Activated T-cell treated with anti-CD3 and anti-CD28 coated beads, Interleukin-2, amount 50 U/mL, for 48 hours (primary cell): ENCODE data around the gene C6orf89.

ENCODE experiments used
- DNase-seq, 2 experiments: peaks; one replicate each; pipeline ENCODE4 v3.0.0-alpha.2; 2020

C6orf89 gene

GRCh38 chr6:36885461-36886401 lies at the start of gene C6orf89:
C6orf89 (plus strand) TSS chr6:36885952; CDS start chr6:36899445, 13,493 bp downstream.
- DNase-seq = peak; percentile 96 to 97

DNA sequence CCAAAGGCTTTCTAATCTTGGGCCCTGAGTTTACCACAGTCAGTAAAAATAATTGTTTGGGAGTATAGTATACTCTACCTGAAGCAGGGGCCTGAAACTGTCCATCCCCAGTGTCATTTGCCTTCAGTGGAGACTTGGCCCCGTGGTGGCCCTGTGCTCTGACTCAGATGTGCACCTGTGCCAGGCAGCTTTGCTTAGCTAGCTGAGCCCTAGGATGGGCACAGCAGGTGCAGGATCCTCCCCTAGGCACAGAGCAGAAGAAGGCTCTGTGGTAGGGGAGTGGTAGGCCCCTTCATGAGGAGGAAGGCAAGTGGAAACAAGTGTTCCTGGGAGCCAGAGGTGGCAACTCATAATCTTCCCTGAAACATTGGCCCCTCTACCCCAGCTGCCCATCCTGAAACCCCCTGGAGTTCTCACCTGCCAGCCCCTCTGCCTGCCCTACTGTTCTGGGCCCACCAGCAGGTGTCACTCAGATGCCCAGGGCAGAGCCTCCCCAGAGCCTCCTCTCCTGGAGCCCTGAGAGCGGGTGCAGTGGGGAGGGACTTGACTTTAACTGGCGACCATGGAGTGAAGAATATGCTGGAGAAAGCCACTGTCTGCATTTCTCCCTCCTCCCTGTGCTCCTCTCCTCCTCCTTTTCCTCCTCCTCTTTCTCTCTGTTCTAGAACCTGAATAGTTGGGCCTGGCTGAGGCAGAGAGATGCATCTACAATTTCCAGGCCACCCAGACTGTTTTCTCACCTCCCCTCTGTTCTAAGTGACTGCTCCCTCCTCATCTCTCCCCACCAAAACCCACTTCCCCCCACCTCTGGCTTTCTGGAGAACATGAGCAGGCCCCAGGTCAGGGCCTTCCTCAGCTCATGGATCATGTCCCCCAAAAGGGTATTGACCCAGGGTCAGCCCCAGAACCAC lies 49.4 kb upstream of the C6orf89 start:
- DNase-seq = no peak

DNA sequence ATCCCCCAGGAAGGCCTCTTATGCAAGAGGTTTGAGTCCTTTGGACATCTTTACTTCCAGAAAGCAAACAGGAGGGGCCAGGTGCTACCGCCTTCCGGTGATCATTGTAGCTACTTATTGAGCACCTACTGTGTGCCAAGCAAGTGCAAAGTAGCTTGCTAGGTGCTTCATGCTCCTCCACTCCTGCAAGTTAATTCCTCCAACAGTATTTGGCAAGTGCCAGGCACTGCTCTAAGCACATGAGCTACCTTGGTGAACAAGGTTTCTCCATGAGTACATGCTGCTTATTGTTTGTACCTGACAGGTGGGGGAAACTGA lies 48.8 kb upstream of the C6orf89 start:
- DNase-seq = no peak

GRCh38 chr6:36837686-36838085 lies 48.1 kb upstream of the C6orf89 start:
- no peak for DNase-seq

GRCh38 chr6:36838896-36839748 lies 46.6 kb upstream of the C6orf89 start, which contains the start of gene CPNE5:
CPNE5 (minus strand) TSS chr6:36839444; CDS start chr6:36839377, 67 bp downstream.
- DNase-seq = no peak

DNA sequence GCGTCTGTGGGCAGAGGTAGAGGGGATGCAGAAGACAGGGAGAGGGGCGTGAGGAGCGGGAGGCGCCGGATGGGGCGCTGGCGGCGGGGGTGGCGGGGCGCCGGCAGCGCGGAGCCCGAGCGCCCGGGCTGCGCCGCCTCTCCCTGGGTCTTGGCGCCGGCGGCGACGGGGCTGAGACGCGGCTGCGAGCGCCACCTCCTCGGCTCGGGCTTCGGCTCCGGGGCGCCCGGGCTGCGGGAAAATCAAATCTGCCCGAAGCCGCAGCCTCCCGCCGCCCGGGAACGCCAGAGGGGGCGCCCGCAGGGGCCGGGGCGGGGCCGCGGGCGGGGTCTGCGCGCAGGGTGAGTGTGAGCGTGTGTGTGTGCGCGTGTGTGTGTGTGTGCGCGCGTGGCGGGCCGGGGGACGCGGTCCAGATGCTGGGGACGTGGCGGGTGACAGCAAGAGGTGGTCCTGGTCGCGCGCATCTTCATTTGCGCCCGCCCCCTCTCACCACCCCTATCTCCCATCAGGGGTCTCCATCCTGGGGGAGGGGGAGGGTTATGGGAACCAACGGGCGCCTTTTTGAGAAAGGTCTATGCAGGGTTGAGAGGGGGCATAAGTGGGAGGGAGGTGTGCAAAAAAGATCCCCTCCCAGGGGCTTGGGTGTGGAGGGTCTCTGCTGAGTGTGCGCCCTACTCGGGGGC lies 45.9 kb upstream of the C6orf89 start:
- DNase-seq = peak; percentile 58 to 65

DNA sequence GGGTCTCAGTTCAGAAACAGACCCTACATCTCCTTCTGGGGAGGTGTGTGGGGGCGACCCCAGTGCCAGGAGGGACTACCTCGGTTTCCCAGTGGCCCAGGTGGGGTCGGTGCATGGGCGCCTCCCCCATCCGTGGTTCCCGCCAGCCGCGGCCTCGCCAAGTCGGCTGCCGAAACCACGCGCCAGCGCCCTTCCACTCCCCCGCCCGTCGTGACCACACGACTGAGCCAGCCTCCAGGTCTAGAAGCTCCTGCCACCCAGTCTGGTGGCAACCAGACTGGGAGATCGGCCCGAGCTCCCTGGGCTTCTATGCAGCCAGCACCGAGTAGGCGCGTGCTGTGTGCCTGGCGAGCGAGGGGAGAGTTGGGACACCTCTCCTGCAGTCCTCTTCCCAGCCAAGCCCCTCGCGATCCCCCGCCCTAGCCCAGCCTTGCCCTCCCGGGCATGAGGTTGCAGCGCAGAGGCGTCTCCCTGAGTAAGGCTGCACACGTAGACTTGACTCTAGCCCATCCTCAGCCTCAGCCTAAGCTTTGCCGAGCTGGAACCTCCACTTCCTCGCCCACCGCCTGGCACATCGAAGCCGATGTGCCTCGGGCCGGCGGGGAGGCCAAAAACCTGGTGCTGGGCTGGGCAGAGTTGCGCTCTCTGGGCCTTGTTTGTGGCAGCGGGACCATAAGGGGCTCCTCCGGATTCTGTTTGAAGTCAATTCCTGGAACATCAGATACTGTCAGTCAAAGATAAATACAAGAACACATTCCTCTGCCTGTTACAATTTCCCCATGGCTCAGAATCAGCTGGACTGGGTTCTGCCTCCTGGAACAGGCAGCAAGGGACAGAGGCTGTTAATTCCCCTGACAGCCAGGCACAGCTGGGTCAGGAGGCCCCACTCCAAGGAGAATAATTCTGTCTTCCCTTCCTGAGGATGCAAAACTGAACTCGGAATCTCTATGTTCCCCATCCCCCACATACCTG lies 45.0 kb upstream of the C6orf89 start:
- peak; percentile 42 to 58 for DNase-seq

GRCh38 chr6:36841756-36842155 lies 44.0 kb upstream of the C6orf89 start:
- DNase-seq = no peak

GRCh38 chr6:36843170-36843569 lies 42.6 kb upstream of the C6orf89 start:
- no peak for DNase-seq

- DNase-seq = no peak
Measured at GRCh38 chr6:36844232-36845170, 41.3 kb upstream of the C6orf89 start.

GRCh38 chr6:36845233-36845632 lies 40.5 kb upstream of the C6orf89 start:
- no peak for DNase-seq

- no peak for DNase-seq
Measured at GRCh38 chr6:36847152-36847551, 38.6 kb upstream of the C6orf89 start.

DNA sequence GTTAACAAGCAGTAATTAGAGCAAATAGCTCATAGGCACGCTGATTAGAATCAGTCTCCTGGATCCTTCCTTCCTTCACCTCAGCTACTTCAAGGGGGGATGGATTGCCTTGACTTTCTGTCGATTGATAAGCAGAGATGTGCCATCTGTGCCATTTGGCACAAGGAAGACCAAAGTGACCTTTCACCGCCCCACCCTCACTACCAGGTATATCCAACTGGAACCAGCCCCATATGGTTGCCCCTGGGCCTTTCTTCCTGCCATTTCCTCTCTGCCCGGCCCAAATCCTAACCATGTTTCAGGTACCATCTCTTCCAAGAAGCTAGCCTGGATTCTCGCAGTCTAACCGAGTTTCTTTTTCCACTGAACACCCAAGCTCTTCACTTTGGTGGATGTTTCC lies 37.8 kb upstream of the C6orf89 start:
- DNase-seq = no peak

GRCh38 chr6:36848658-36849441 lies 36.9 kb upstream of the C6orf89 start:
- no peak for DNase-seq

GRCh38 chr6:36850021-36850420 lies 35.7 kb upstream of the C6orf89 start:
- DNase-seq = no peak

- peak; percentile 35 to 46 for DNase-seq
Measured at GRCh38 chr6:36851149-36851614, 34.6 kb upstream of the C6orf89 start.

DNA sequence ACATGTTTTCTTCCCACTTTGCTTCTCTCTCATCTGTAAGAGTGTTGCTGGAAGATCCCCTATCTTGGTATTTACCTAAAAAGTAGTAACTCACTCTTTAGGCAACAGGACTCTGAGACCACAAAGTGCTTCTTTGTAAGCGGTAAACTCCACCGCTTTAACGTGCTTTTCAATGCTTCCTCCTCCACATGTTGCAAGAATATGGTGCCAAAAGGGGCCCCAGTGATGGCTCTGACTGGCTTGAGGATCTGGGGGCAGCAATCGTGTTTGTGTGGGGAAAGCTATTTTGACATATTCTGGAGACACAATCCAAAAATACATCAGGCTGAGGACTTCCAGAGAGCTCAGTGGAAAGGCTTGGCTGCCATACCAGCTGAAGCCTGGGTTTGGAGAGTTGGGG lies 34.1 kb upstream of the C6orf89 start:
- DNase-seq = no peak

DNA sequence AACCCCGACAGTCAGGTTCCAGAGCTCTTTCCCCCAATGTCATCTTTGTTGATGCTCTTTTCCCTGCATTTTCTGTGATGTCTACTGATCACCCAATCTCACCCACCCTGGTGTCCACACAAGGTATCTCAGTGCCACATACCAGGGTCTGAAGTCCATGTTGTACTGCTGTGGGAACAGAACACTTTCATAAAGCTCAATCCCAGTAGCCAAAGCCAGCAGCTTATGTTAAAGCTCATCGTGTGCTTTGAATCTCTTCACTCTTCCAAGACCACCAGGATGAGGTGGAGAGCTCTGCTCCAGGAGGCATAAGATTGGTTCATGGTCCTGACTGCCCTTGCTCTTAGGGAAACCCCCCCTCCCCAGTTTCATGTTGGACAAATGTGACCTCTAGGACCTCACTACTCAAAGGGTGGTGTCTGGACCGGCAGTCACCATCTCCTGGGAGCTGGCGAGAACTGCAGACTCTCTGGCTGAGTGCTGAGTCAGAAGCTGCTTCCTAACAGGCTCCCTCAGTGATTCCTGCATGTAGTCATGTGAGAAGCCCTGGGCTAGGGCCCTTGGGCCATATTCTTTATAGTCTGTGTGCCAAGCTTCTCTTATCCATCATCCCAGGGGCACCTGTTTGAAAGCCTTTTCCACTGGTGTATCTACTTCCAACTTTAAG lies 33.1 kb upstream of the C6orf89 start:
- DNase-seq = no peak
